ENCODE measurements around the gene CPNE5.
A peak's percentile ranks its signal among the peaks of the same experiment; 100 is the strongest.
"Not testable (repeated sequence)": the region's sequence is repeated elsewhere in the genome, so short reads cannot be mapped to it uniquely, and the experiment has no call there.

The CPNE5 gene

GRCh38 chr6:36813047-36813446 lies 26.2 kb downstream of the CPNE5 start:
- not testable (repeated sequence) for DNase-seq

- DNase-seq, result no peak
Measured at GRCh38 chr6:36809941-36810803, 29.1 kb downstream of the CPNE5 start.

- no peak for DNase-seq
Measured at GRCh38 chr6:36809156-36809555, 30.1 kb downstream of the CPNE5 start.

- DNase-seq, result no peak
Measured at GRCh38 chr6:36808634-36809033, 30.6 kb downstream of the CPNE5 start.

GRCh38 chr6:36807750-36808149 lies 31.5 kb downstream of the CPNE5 start:
- DNase-seq, result no peak

- DNase-seq, result no peak
Measured at GRCh38 chr6:36807143-36807542, 32.1 kb downstream of the CPNE5 start.

GRCh38 chr6:36805917-36806316 lies 33.3 kb downstream of the CPNE5 start:
- no peak for DNase-seq

GRCh38 chr6:36805096-36805797 lies 34.0 kb downstream of the CPNE5 start:
- no peak for DNase-seq

- DNase-seq, result no peak
Measured at GRCh38 chr6:36804563-36804962, 34.7 kb downstream of the CPNE5 start.

- DNase-seq, result no peak
Measured at GRCh38 chr6:36803908-36804307, 35.3 kb downstream of the CPNE5 start.

GRCh38 chr6:36803482-36803881 lies 35.8 kb downstream of the CPNE5 start:
- DNase-seq, result no peak

- DNase-seq, result no peak
Measured at GRCh38 chr6:36800223-36801076, 38.8 kb downstream of the CPNE5 start.

GRCh38 chr6:36798852-36799251 lies 40.4 kb downstream of the CPNE5 start:
- DNase-seq, result no peak

- DNase-seq, result no peak
Measured at GRCh38 chr6:36797653-36798052, 41.6 kb downstream of the CPNE5 start.

GRCh38 chr6:36797055-36797454 lies 42.2 kb downstream of the CPNE5 start:
- DNase-seq, result no peak

- no peak for DNase-seq
Measured at GRCh38 chr6:36794713-36795065, 44.6 kb downstream of the CPNE5 start.

- DNase-seq, result no peak
Measured at GRCh38 chr6:36793913-36794712, 45.1 kb downstream of the CPNE5 start.

- DNase-seq, result no peak
Measured at GRCh38 chr6:36793296-36793912, 45.8 kb downstream of the CPNE5 start.

GRCh38 chr6:36791521-36792135 lies 47.6 kb downstream of the CPNE5 start:
- DNase-seq, result no peak

GRCh38 chr6:36791085-36791484 lies 48.2 kb downstream of the CPNE5 start:
- no peak for DNase-seq

GRCh38 chr6:36788768-36789167 lies 50.5 kb downstream of the CPNE5 start:
- DNase-seq, result peak; percentile 11 to 23

- DNase-seq, result no peak
Measured at GRCh38 chr6:36788186-36788585, 51.1 kb downstream of the CPNE5 start.
